DMS114 treated with DMSO at 0.1 percent for 48 hours (cell line): ENCODE results near the gene SKIC2.
"Not testable (repeated sequence)": the region's sequence is repeated elsewhere in the genome, so short reads cannot be mapped to it uniquely, and the experiment has no call there.

Experiments used
- DNase-seq: peaks from one replicate; lab custom pipeline; 2025; ENCODE audit not compliant: unreplicated experiment; lab: John Stamatoyannopoulos, UW

Gene SKIC2

DNA sequence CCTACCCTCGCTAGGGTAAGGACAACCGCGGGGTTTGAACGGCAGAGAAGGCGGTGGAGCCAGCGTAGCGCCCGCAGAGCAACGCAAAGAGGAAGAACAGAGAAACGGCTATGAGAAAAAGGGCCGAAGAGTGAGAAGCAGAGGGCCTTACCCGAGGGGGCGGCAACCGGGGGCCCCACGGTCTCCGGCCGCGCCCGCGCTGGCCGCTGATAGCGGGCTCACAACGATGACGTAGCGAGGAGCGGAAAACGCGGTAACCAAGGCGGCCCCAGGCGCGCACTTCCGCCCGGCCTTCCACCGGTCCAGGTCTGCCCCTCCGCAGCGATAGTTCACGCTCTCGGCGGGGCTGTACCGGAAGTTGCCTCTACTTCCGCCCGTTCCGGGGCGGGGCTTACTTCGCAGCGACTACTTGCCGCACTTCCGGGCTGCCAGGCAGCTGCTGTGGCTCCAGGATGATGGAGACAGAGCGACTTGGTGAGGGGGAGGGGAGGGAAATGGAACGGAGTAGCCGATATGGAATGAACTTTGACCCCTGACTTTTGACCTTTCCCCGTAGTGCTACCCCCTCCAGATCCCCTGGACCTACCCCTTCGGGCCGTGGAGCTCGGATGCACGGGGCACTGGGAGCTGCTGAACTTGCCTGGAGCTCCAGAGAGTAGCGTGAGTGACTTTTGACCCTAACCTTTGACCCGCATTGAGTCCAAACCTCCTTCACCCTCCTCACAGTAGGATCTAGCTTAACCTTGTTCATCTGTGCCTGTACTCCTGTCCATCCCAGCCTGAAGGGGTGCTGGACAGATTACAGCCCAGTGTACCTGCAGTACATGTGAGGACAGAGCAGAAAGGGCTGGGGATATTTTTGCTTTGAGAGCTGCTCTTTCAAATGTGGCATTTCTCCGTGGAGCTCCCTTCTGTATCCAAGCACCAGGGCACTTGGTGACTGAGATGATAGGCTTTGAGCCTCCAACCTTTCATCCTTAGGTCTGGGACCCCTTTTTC lies at the start of gene SKIC2, which contains the start of gene NELFE:
TSS of gene SKIC2 (plus strand) at position 435 of the 999 bp plus-strand sequence. CDS start at position 453, 18 bp downstream.
TSS of gene NELFE (minus strand) at position 231 of the 999 bp plus-strand sequence. CDS start 525 bp downstream, outside the sequence.
- DNase-seq, result peak; percentile 98

- DNase-seq, result not testable (repeated sequence)
These were observed 49.7 kb upstream of the SKIC2 start for GRCh38 chr6:31909298-31909697.

DNA sequence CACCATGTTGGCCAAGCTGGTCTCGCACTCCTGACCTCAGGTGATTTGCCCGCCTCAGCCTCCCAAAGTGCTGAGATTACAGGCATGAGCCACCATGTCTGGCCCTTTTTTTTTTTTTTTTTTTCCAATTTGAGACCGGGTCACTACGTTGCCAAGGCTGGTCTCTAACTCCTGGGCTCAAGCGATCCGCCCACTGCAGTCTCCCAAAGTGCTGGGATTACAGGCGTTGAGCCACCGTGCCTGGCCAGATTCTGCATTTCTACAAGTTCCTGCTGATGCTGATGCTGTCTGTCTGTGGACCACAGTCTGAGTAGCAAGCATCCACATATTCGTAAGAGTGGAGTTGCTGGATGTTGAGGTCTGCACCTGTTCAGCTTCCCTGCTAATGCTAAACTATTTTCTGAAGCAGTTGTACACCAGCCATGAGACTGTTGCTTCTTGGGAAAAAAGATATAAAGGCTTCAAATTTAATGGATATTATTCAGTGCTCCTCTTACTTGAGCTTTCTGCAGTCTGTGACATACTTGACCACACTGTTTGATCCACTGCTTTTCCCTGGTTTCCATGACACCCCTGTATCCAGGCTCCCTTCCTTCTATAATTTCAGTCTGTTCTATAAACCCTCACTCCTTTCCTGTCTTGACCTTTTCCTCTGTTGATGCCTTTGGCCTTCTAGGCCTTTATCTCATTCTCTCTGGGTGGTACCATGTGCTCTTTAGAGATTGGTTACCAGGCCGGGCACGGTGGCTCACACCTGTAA lies 47.0 kb upstream of the SKIC2 start:
- no peak for DNase-seq

GRCh38 chr6:31915351-31915750 lies 43.6 kb upstream of the SKIC2 start:
- no peak for DNase-seq

DNA sequence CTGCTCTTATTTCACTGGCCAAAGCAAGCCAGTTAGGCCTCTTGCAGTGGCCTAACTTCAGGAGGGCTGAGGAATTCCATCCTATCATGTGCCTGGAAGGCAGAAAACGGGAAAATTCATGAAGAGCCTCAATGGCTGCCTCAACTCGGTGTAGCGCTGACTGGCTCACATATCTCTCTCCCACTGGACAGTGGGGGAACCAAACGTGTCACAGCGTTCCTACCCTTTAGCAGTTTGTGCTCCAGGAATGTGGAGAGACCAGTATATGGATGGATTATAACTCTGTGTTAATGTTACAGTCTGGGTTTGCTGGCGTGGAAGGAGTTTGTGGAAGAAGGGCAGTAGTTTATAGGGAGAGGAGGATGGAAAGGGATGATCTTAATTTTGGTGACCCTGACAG lies 43.2 kb upstream of the SKIC2 start:
- DNase-seq, result no peak

DNA sequence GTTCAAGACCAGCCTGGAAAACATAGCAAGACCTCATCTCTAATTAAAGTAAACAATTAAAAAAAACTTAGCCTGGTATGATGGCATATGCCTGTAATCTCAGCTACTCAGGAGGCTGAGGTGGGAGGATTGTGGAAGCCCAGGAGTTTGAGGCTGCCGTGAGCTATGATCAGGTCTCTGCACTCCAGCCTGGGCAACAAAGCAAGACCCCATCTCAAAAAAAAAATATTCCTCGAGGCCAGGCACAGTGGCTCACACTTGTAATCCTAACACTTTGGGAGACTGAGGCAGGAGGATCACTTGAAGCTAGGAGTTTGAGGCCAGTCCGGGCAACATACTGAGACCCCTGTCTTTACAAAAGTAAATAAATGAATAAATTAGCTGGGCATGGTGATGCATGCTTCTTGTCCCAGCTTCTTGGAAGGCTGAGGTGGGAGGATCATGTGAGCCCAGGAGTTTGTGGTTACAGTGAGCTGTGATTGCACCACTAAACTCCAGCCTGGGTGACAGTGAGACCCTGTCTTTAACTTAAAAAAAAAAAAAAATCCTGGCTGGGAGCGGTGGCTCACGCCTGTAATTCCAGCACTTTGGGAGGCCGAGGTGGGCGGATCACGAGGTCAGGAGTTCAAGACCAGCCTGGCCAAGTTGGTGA lies 40.8 kb upstream of the SKIC2 start:
- DNase-seq, result no peak

GRCh38 chr6:31919624-31920303 lies 39.2 kb upstream of the SKIC2 start:
- DNase-seq, result no peak

DNA sequence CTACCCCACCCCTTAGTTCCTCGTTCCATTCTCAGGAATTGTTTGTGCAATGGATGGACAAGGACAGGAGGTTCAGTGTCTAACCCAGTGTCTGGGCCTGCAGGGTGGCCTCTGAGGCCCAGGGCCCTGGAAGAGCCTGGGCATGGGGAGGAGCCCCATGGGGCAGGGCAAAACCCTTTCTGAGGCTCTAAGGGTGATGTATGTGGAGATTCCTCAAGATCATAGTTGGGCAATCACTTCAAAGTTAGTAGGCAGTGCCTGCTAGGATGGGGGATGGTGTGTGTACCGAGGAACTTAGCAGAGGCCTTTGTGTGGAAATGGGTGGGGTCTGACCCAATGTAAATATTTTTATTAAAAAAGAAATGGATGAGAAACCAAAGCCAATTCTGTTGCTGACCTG lies 38.2 kb upstream of the SKIC2 start:
- DNase-seq, result no peak

- no peak for DNase-seq
These were observed 36.0 kb upstream of the SKIC2 start for GRCh38 chr6:31922942-31923341.

DNA sequence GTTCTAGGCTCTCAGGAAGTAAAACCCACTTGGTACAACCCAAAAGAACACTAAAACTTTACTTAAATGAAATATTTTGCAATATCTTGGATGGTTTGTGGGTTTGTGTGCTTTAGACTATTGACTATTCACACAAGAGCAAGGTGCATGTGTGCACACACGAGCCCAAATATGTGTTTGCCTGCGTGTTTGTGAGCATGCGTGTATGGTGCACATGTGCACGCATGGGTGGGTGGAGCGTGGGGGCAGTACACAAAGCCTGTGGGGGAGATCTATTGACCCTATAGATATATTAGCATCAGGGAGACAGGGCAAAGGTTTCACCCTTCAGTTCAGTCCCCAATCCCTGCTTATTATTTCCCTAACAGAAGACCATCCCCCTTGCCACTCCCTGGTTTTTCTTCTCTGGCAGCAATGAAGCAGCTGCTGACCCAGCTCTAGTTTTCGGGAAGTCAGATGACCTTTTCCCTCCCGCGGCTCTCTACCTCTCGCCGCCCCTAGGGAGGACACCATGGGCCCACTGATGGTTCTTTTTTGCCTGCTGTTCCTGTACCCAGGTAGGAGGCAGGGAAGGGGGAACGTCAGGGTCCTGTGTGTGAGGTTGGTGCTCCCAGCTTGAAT lies 31.6 kb upstream of the SKIC2 start, which contains the start of gene C2:
TSS of gene C2 (plus strand) at position 476 of the 621 bp plus-strand sequence. CDS start at position 512, 36 bp downstream.
- DNase-seq, result no peak

GRCh38 chr6:31927863-31928671 lies 30.9 kb upstream of the SKIC2 start:
- DNase-seq, result no peak

GRCh38 chr6:31928672-31928939 lies 30.4 kb upstream of the SKIC2 start:
- DNase-seq, result no peak

- no peak for DNase-seq
These were observed 28.0 kb upstream of the SKIC2 start for GRCh38 chr6:31930962-31931361.

DNA sequence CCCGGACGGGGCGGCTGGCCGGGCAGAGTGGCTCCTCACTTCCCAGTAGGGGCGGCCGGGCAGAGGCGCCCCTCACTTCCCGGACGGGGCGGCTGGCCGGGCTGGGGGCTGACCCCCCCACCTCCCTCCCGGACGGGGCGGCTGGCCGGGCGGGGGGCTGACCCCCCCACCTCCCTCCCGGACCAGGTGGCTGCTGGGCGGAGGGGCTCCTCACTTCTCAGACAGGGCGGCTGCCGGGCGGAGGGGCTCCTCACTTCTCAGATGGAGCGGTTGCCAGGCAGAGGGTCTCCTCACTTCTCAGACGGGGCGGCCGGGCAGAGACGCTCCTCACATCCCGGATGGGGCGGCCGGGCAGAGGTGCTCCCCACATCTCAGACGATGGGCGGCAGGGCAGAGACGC lies 26.8 kb upstream of the SKIC2 start:
- not testable (repeated sequence) for DNase-seq

DNA sequence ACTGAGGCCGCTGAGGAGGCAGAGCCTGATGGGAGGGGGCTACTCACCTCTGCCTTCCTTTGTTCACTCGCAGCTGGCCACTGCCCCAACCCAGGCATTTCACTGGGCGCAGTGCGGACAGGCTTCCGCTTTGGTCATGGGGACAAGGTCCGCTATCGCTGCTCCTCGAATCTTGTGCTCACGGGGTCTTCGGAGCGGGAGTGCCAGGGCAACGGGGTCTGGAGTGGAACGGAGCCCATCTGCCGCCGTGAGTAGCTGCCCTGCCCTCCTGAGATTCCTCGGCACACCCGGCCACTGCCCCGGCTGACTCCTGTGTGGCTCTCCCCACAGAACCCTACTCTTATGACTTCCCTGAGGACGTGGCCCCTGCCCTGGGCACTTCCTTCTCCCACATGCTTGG lies 25.4 kb upstream of the SKIC2 start:
- no peak for DNase-seq

- DNase-seq, result no peak
These were observed 24.0 kb upstream of the SKIC2 start for GRCh38 chr6:31935021-31935420.

- DNase-seq, result no peak
These were observed 23.2 kb upstream of the SKIC2 start for GRCh38 chr6:31935823-31936222.

- no peak for DNase-seq
These were observed 18.7 kb upstream of the SKIC2 start for GRCh38 chr6:31940256-31940664.

GRCh38 chr6:31943742-31944141 lies 15.2 kb upstream of the SKIC2 start:
- no peak for DNase-seq

- DNase-seq, result no peak
These were observed 13.8 kb upstream of the SKIC2 start for GRCh38 chr6:31945154-31945506.
